DMS79 treated with DMSO at 0.1 percent for 48 hours (cell line): Measurements from ENCODE around the gene EVA1A.

Source experiments
- DNase-seq: peaks from one replicate; lab custom pipeline; 2025; lab: John Stamatoyannopoulos, UW

Gene EVA1A

GRCh38 chr2:75589391-75590105, 28.8 kb upstream of the EVA1A start:
- DNase-seq = no peak

GRCh38 chr2:75587954-75588587, 27.3 kb upstream of the EVA1A start:
- no peak for DNase-seq

GRCh38 chr2:75586971-75587370, 26.2 kb upstream of the EVA1A start:
- no peak for DNase-seq

GRCh38 chr2:75582840-75583239, 22.1 kb upstream of the EVA1A start:
- DNase-seq = no peak

- DNase-seq = no peak
Observed at GRCh38 chr2:75580606-75581005, 19.9 kb upstream of the EVA1A start.

- no peak for DNase-seq
Observed at GRCh38 chr2:75580156-75580555, 19.4 kb upstream of the EVA1A start.

GRCh38 chr2:75579186-75579585, 18.4 kb upstream of the EVA1A start:
- DNase-seq = no peak

- DNase-seq = no peak
Observed at GRCh38 chr2:75577280-75577679, 16.5 kb upstream of the EVA1A start.

GRCh38 chr2:75574106-75574505, 13.4 kb upstream of the EVA1A start:
- no peak for DNase-seq

GRCh38 chr2:75573145-75573878, 12.6 kb upstream of the EVA1A start:
- no peak for DNase-seq

- DNase-seq = no peak
Observed at GRCh38 chr2:75571730-75572430, 11.1 kb upstream of the EVA1A start.

- DNase-seq = peak; percentile 99
Observed at GRCh38 chr2:75570948-75571729, 10.4 kb upstream of the EVA1A start.

GRCh38 chr2:75570024-75570947, 9.5 kb upstream of the EVA1A start:
- no peak for DNase-seq

- no peak for DNase-seq
Observed at GRCh38 chr2:75569546-75569945, 8.8 kb upstream of the EVA1A start.

GRCh38 chr2:75568174-75568573, 7.4 kb upstream of the EVA1A start:
- DNase-seq = no peak

GRCh38 chr2:75565472-75566462, 5.0 kb upstream of the EVA1A start:
- DNase-seq = peak; percentile 5

- DNase-seq = no peak
Observed at GRCh38 chr2:75564713-75565359, 4.1 kb upstream of the EVA1A start.

GRCh38 chr2:75564026-75564688, 3.4 kb upstream of the EVA1A start:
- DNase-seq = no peak
